ENCODE data around the gene COMP. TPM values are rescaled to one million over a fixed set of nuclear protein-coding genes. Genes with fewer than 3 reads are reported as not detected.

The COMP gene
- total RNA-seq, 1 experiment from 2014 or later, result 0.04 TPM

- POLR2A ChIA-PET (ENCODE audit: unreplicated experiment), result interaction anchor here (0.7 kb wide), 1 partner anchor 12 kb away, joined by 34 read pairs; no protein-coding TSS in a partner anchor
- Histone ChIP-seq H3K36me3 (ENCODE audit: low read depth, low read length) (no peaks in the 10 kb centered on the region), H3K9me3 (ENCODE audit: low read length) (no peaks in the 10 kb centered on the region), H4K20me1 (ENCODE audit: low read length) (no peaks in the 10 kb centered on the region), H2AFZ (ENCODE audit: low read length) (no peak overlapping the region), H3K9ac (ENCODE audit: low read length) (no peak overlapping the region), H3K27me3 (ENCODE audit: low read length) (peaks cover 27% of the 10 kb centered on the region), H3K27ac (ENCODE audit: low read length) (no peak overlapping the region), H3K4me2 (ENCODE audit: low read length) (no peak overlapping the region), H3K9me2 (replicated peaks; ENCODE audit: low read length) (no peaks in the 10 kb centered on the region), H3K4me1 (ENCODE audit: insufficient read depth, low read length) (no peaks in the 10 kb centered on the region), H3K79me2 (ENCODE audit: low read length) (no peaks in the 10 kb centered on the region), H3F3A (ENCODE audit: low read length, unreplicated experiment) (no peaks in the 10 kb centered on the region), H3K4me3 (ENCODE audit: low read length) (no peak overlapping the region)
- intact Hi-C loops (cut with micrococcal nuclease), result no loop called here
- no peak for DNase-seq
- BruUV-seq (replicated peaks), result no TSS peak
- TF ChIP-seq CTCF (conservative IDR thresholded peaks at IDR 0.05; ENCODE audit: low read depth, low read length), result no peak
- TF ChIP-seq EZH2 (IDR thresholded peaks at IDR 0.05; ENCODE audit: low read length, unreplicated experiment), result no peak
- TF ChIP-seq EZH2phosphoT487 (IDR thresholded peaks at IDR 0.05; ENCODE audit: borderline replicate concordance, low read length), result no peak
- CTCF ChIA-PET, result no interaction called here
- no peak for ATAC-seq
Measured at GRCh38 chr19:18788529-18789421, 2.3 kb downstream of the COMP start.

DNA sequence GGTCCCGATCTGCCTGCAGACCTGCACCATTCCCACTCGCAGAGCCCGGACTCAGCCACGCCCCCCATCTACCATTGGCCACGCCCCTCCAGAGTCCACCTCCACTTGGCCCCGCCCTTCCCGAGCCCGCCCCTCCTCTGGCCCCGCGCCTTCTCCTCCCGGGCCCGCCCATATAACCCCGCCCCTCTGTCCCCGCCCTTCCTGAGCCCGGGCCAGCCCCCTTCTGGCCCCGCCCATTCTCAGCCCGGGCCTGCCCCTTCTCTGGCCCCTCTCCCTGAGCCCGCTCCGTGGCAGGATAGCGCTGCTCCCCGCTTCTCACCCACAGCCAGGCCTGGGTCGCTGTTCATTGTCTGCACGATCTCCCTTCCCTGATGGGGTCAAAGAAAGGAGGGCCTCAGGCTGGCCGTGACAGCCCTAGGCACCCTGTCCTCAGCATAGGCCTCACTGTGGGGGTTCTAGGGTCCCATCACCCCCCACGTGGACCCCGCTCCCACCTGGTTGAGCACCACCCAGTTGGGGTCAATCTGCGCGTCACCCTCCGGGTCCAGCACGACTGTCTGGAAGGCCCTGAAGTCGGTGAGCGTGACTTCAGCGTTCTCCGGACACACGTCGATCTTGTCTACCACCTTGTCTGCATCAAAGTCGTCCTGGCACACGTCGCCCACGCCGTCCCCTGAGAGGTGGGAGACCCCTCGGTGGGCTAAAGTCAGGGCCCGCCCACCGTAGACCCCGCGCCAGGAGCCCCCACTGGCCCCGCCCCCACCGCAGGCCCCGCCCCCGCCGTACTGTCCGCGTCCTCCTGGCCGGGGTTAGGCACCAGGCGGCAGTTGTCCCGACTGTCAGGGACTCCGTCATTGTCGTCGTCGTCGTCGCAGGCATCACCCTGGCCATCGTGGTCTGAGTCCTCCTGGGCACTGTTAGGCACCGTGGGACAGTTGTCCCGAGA, 5.7 kb downstream of the COMP start:
- H3K27me3 ChIP-seq (ENCODE audit: low read length), result peaks cover 21% of the 10 kb centered on the region
- no peak overlapping the region for H3K4me3 ChIP-seq (ENCODE audit: low read length)
- no peaks in the 10 kb centered on the region for H3K9me2 ChIP-seq (replicated peaks; ENCODE audit: low read length)

More for the DNA sequence above, 5.7 kb downstream of the COMP start:
- H3K36me3 ChIP-seq (ENCODE audit: low read depth, low read length), result no peaks in the 10 kb centered on the region
- H2AFZ ChIP-seq (ENCODE audit: low read length), result no peak overlapping the region
- H3K9me3 ChIP-seq (ENCODE audit: low read length), result no peaks in the 10 kb centered on the region
- no peaks in the 10 kb centered on the region for H3K79me2 ChIP-seq (ENCODE audit: low read length)
- ChIA-PET POLR2A (ENCODE audit: unreplicated experiment) (no interaction called here), CTCF (no interaction called here)
- H3K4me1 ChIP-seq (ENCODE audit: insufficient read depth, low read length), result no peaks in the 10 kb centered on the region
- H3K4me2 ChIP-seq (ENCODE audit: low read length), result peak overlapping the region; percentile 51; the same call in 1 of the 2 replicates
- no peak overlapping the region for H3K9ac ChIP-seq (ENCODE audit: low read length)
- intact Hi-C loops (cut with micrococcal nuclease), result no loop called here
- no peak overlapping the region for H3K27ac ChIP-seq (ENCODE audit: low read length)
- ATAC-seq (peak; percentile 60), DNase-seq (peak; percentile 66)
- no peaks in the 10 kb centered on the region for H3F3A ChIP-seq (ENCODE audit: low read length, unreplicated experiment)
- TF ChIP-seq EZH2 (IDR thresholded peaks at IDR 0.05; ENCODE audit: low read length, unreplicated experiment) (no peak), EZH2phosphoT487 (IDR thresholded peaks at IDR 0.05; ENCODE audit: borderline replicate concordance, low read length) (no peak), CTCF (conservative IDR thresholded peaks at IDR 0.05; ENCODE audit: low read depth, low read length) (no peak)
- no TSS peak for BruUV-seq (replicated peaks)
- no peaks in the 10 kb centered on the region for H4K20me1 ChIP-seq (ENCODE audit: low read length)
